HG03025 (cell line): ENCODE measurements around the gene CDH18.

Experiments
- ATAC-seq: cut with Tn5 transposase; IDR thresholded peaks from one replicate; pipeline ENCODE4 v1.9.1; 2021; ENCODE audit warnings: mild to moderate bottlenecking, moderate library complexity; ENCODE audit not compliant: unreplicated experiment, low FRiP score

CDH18 gene

GRCh38 chr5:19498852-19499251 lies 489.1 kb downstream of the CDH18 start:
- no peak for ATAC-seq

- no peak for ATAC-seq
Observed at GRCh38 chr5:19497229-19497815, 490.7 kb downstream of the CDH18 start.

GRCh38 chr5:19496056-19496455 lies 491.9 kb downstream of the CDH18 start:
- ATAC-seq: no peak

DNA sequence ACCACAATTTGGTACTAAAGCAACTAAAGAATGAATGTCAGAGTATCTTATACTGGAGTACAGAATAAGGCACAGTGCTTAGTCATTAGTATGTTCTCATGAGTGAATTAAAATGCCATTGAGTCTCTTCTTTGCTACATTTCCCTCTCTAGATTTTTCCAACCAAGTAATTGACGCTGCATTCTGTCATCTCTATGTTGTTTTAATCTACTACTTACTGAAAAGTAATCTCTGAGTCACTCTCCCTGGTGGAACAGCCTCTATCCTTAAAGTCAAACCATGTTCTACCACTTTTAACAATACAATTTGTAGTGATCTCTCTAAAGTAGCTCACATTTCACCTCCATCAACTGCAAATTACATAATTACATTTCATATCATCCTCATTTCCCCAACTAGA lies 495.1 kb downstream of the CDH18 start:
- no peak for ATAC-seq

DNA sequence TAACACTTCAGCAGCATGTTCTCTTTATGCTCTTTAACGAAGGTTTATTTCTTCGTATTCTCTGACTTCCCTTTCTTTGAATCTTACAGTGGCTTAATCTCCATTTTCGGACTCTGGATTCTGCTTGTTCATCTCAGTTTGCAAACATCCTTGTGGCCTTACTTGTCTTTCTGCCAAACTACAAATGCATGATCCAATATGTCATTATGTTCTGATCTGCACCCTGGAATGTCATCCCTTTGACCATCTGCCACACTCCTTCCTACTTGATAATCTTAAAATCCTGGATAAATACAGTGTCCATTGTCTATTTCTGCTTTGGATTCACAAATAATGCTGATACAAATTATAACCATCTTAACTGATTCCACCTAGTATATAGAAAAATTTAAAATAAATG lies 499.2 kb downstream of the CDH18 start:
- no peak for ATAC-seq

DNA sequence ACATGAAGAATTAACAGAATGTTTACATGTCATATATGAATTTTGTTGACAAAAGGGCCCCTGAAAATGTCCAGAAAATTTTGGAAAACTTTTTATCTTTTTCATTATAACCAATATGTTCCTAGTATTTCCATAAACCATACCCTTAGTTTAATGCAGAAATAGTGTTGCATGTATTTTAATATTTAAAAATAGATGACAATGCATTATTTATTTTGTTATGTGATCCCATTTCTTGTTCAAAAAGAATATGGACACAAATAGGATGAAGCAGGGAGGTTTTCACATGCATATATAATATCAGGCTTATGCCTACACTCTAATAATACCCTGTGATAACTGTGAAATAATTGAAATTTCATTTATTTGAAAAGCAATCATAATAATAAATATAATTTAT lies 500.5 kb downstream of the CDH18 start:
- ATAC-seq: no peak

- no peak for ATAC-seq
Observed at GRCh38 chr5:19479562-19479961, 508.4 kb downstream of the CDH18 start.

DNA sequence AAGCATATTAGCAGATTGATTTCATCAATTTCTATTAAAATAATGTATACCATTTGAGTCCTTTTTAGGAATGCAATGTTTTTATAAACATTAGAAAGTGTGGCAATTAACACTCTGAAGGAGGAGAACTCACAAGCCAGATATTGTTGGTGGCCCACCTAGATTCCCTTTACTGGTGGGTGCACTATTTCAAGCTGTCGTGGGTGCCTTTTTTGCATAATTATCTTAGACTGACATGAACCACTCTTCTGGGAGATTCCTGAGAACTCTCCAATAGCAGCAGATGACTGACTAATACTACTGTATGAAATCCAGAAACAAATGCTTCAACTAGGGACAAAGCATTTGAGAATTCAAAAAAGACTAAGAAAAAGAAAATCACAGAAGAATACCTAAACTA lies 526.0 kb downstream of the CDH18 start:
- no peak for ATAC-seq

- ATAC-seq: no peak
Observed at GRCh38 chr5:19424506-19424905, 563.5 kb downstream of the CDH18 start.
